Kidney (tissue), 14 donors: ENCODE results near the gene FAM219A. TPM values are rescaled to one million over a fixed set of nuclear protein-coding genes. Genes with fewer than 3 reads are reported as not detected.

Experiments
- DNase-seq, 5 donors: peaks; one replicate each; pipeline ENCODE4 v3.0.0-alpha.2; 2013 to 2020
- FAIRE-seq: peaks from 2 replicates; lab custom pipeline; 2012; peaks lifted over from hg19 to GRCh38; lab: Jason Lieb, UNC
- H3K27ac ChIP-seq, 2 donors: one replicate each; pipeline ENCODE4 v1.7.0; 2013; ENCODE audit warnings: low read depth in 2 of 2, low read length in 2 of 2, inconsistent platforms in 1 of 2
- H3K27me3 ChIP-seq: one replicate; pipeline ENCODE4 v1.7.1; 2013; ENCODE audit warnings: low read length, inconsistent platforms; ENCODE audit not compliant: control insufficient read depth, insufficient read depth
- H3K36me3 ChIP-seq, 3 donors: one replicate each; pipeline versions ENCODE4 v1.7.0 to v1.7.1; 2013; ENCODE audit warnings: low read length in 3 of 3, control low read depth in 1 of 3, inconsistent platforms in 1 of 3; ENCODE audit not compliant: insufficient read depth in 3 of 3, control insufficient read depth in 2 of 3
- H3K4me1 ChIP-seq, 3 donors: one replicate each; pipeline versions ENCODE4 v1.7.0 to v1.7.1; 2013; ENCODE audit warnings: low read length in 3 of 3, inconsistent platforms in 1 of 3, low read depth in 1 of 3; ENCODE audit not compliant: control insufficient read depth in 2 of 3, insufficient read depth in 2 of 3
- H3K4me3 ChIP-seq, 3 donors: one replicate each; pipeline versions ENCODE4 v1.7.0 to v1.8.1; 2013; ENCODE audit warnings: low read length in 3 of 3, control low read depth in 1 of 3, inconsistent platforms in 1 of 3
- H3K9ac ChIP-seq, 3 donors: one replicate each; pipeline versions ENCODE4 v1.7.0 to v1.7.1; 2013; ENCODE audit warnings: low read length in 3 of 3, control low read depth in 1 of 3, inconsistent platforms in 1 of 3
- H3K9me3 ChIP-seq, 3 donors: one replicate each; pipeline versions ENCODE4 v1.7.0 to v1.7.1; 2013; ENCODE audit warnings: low read length in 3 of 3, control low read depth in 1 of 3, inconsistent platforms in 1 of 3; ENCODE audit not compliant: control insufficient read depth in 2 of 3, insufficient read depth in 1 of 3
- CTCF ChIP-seq: IDR thresholded peaks from 3 replicates; pipeline ENCODE4 v1.5.1; 2012; ENCODE audit warnings: mild to moderate bottlenecking, moderate library complexity, borderline replicate concordance; ENCODE audit not compliant: insufficient read depth; ENCODE audit errors: extremely low read depth
- intact Hi-C: fragments of 100-400 bp; cut with DNase I; formaldehyde crosslinking; loops from one replicate; pipeline ENCODE4 v1.11.1; 2022
- polyA plus RNA-seq: library from polyadenylated mRNA; stranded (reverse); fragments of 350-450 nt; fragmentation: Illumina TruSeq; extraction: RNeasy Lipid Tissue Mini Kit (QIAGEN cat#74804); gene quantifications from one replicate; pipeline ENCODE4 v1.2.3, GENCODE V29; 2014; ENCODE audit warnings: low read depth, low replicate concordance; ENCODE audit not compliant: insufficient read depth
- total RNA-seq: library from RNA; stranded (reverse); fragmentation: NEBNext Ultra II Directional; extraction: Animal tissue kit (Norgen Biotek cat#: 25700); gene quantifications from one replicate; pipeline ENCODE4 v1.2.1, GENCODE V29; 2021
- donor health status: control.
- donor health status: control.
- donor health status: control.
- donor health status: control.
- donor health status: control.
- donor health status: DM: yes; HTN: yes; CAD: no.
- donor health status: Normal renal cell carcinoma (clear cell type).

FAM219A gene
- total and polyA plus RNA-seq, 2 donors from 2014 or later, result 8.7 to 21.1 TPM

GRCh38 chr9:34506623-34507022 lies 48.3 kb upstream of the FAM219A start:
- Histone ChIP-seq H3K4me3 (no peak overlapping the region), H3K36me3 (no peaks in the 10 kb centered on the region), H3K27me3 (no peaks in the 10 kb centered on the region), H3K9me3 (no peaks in the 10 kb centered on the region), H3K9ac (no peak overlapping the region), H3K27ac (no peak overlapping the region), H3K4me1 (no peaks in the 10 kb centered on the region)
- DNase-seq (peak in 1 of 5 donors; percentile 29), FAIRE-seq (no peak)
- intact Hi-C loops, result no loop called here
- TF ChIP-seq CTCF, result no peak

GRCh38 chr9:34505370-34506120 lies 47.2 kb upstream of the FAM219A start:
- H3K4me3 ChIP-seq, result no peak overlapping the region
- FAIRE-seq, result no peak
- H3K27ac ChIP-seq, result no peak overlapping the region
- H3K4me1 ChIP-seq, result no peaks in the 10 kb centered on the region
- no peaks in the 10 kb centered on the region for H3K9me3 ChIP-seq
- no peaks in the 10 kb centered on the region for H3K27me3 ChIP-seq
- H3K36me3 ChIP-seq, result no peaks in the 10 kb centered on the region
- intact Hi-C loops, result no loop called here
- TF ChIP-seq CTCF, result no peak
- no peak for DNase-seq
- no peak overlapping the region for H3K9ac ChIP-seq

- no peaks in the 10 kb centered on the region for H3K4me1 ChIP-seq
- H3K9ac ChIP-seq, result no peak overlapping the region
- no peak for DNase-seq
These were observed 45.0 kb upstream of the FAM219A start for GRCh38 chr9:34503406-34503805.

More at GRCh38 chr9:34503406-34503805, 45.0 kb upstream of the FAM219A start:
- FAIRE-seq, result no peak
- Histone ChIP-seq H3K4me3 (no peak overlapping the region), H3K27ac (no peak overlapping the region), H3K27me3 (no peaks in the 10 kb centered on the region), H3K36me3 (no peaks in the 10 kb centered on the region), H3K9me3 (no peaks in the 10 kb centered on the region)
- TF ChIP-seq CTCF, result no peak
- intact Hi-C loops, result no loop called here
